ENCODE data around the gene CRACR2A.
A peak's percentile ranks its signal among the peaks of the same experiment; 100 is the strongest.

Gene CRACR2A

DNA sequence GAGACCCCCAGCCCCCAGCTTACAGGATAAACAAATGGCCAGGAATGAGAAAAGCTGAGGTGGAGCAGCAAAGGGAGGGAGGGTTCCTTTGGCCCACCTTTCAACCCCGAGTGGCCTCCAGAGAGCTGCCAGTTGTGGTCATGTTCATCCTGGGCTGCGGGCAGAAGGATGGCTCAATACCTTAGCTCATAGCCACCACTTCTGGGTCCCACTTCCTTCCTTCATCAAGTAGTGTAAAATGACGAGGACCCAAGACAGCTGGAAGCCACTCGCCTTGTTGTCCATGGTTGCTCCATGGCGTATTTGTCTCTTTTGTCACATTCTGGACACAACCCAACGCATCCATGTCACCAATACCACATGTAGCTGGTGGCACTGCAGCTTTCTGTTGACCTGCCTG lies 24.2 kb downstream of the CRACR2A start:
- no peak for DNase-seq (ENCODE audit: extremely low read depth, low read depth)

DNA sequence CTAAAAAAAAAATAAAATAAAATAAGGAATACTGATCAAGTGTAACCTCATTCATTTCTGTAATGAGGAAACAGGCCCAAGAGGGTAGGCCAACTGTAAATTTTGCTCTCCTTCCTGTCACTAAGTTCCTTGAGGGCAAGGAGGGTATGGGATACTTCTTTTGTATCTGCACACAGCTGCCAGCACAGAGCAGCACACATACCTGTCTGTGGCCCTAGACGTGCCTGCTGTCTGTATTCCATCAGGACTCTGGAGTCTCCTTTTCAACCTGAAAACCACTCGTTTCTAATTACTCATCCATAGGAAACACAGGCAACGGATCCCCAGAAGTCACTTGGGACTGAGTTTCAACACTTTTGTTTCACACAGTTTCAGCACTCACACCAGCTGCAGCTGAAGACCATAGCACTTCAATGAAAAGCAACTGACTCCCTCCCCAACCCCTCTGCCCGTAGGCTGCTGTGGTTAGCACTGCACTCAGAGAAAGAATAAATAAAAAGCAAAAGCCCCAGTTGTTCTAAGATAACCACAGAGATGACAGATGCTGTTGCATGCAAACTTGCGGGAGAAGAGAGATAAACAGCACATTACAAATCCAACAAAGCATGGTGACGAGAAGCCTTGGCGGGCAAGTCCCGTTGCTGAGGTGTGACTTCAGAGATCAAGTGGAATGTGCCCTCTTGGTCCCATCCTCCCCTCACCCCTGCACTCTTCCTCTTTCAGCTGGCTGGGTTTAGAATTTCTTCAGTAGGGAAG lies 24.9 kb downstream of the CRACR2A start:
- TF ChIP-seq, protein P1, sequence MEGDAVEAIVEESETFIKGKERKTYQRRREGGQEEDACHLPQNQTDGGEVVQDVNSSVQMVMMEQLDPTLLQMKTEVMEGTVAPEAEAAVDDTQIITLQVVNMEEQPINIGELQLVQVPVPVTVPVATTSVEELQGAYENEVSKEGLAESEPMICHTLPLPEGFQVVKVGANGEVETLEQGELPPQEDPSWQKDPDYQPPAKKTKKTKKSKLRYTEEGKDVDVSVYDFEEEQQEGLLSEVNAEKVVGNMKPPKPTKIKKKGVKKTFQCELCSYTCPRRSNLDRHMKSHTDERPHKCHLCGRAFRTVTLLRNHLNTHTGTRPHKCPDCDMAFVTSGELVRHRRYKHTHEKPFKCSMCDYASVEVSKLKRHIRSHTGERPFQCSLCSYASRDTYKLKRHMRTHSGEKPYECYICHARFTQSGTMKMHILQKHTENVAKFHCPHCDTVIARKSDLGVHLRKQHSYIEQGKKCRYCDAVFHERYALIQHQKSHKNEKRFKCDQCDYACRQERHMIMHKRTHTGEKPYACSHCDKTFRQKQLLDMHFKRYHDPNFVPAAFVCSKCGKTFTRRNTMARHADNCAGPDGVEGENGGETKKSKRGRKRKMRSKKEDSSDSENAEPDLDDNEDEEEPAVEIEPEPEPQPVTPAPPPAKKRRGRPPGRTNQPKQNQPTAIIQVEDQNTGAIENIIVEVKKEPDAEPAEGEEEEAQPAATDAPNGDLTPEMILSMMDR (IDR thresholded peaks at IDR 0.05; ENCODE audit: low read depth, low read length), result no peak
- peak; percentile 57 for DNase-seq (ENCODE audit: extremely low read depth, low read depth)

More for the DNA sequence above, 24.2 kb downstream of the CRACR2A start:
- TF ChIP-seq, protein P1 (IDR thresholded peaks at IDR 0.05; ENCODE audit: low read depth, low read length), result no peak

DNA sequence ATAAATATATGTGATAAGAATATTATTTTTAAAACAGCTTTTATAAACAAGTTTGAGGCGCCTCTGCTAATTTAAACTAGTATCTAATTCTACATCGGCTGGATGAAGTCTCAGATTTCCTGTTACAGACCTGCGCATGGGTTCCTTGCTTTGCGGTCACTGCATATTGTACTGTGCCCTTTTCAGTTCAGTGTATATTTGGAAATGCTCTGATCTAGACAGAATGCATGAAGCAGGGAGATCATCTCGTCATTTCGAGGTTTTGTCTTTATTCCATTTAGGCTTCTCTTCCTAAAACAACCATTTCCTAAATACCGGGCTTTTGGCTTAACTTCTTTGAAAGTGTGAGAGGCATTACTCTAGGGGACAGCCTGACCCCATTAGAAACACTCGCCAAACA lies 25.6 kb downstream of the CRACR2A start:
- DNase-seq (ENCODE audit: extremely low read depth, low read depth), result no peak
- TF ChIP-seq, protein P1 (IDR thresholded peaks at IDR 0.05; ENCODE audit: low read depth, low read length), result no peak

DNA sequence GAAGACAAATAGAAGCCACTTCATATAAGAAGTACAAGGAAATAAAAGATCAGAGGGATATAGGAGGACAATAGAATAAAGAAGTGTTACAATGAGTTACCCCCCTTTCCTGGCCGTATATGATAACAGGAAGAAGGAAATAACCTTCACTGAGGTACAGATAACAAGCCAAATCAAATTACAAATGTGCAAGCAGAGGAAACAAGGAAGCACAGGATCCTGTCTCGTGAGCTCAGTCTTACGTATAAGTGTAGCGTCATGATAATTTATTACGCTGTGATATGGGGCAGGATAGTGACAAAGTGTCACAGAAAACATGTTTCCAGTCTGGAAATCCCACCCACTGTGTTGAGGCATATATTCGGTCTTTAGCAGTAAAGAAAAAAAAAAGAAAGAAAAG lies 26.5 kb downstream of the CRACR2A start:
- no peak for DNase-seq (ENCODE audit: extremely low read depth, low read depth)
- TF ChIP-seq, protein P1 (IDR thresholded peaks at IDR 0.05; ENCODE audit: low read depth, low read length), result no peak

DNA sequence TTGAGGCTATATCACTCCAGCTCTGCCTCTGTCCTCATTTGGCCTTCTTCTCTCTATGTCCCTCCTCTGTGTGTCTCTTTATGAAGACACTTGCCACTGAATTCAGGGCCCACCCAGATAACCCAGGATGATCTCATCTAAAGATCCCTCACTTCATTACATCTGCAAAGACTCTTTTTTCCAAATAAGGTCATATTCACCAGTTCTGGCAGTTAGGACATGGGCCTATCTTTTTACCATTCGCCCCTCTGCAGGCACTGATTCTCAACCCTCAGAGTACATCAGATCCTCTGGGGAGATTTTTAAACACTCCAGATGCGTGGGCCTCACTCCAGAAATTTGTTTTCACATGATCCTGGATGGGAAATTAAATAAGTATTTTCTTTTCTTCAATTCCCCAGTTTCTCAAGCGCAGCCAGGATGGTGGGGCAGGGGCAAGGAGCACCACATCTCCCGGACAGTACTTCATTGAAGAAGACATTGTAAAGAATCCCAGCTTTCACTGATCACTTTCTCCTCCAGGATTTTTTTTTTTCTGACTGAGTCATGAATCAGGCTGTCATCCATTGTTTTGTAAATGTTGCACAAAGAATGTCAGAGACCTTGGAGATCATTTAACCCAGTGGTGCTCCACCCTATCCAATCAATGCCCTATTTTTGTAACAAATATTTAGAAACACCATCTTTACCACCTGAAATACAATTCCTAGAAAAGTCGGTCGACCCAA lies 27.4 kb downstream of the CRACR2A start:
- no peak for DNase-seq (ENCODE audit: extremely low read depth, low read depth)
- TF ChIP-seq, protein P1 (IDR thresholded peaks at IDR 0.05; ENCODE audit: low read depth, low read length), result no peak

DNA sequence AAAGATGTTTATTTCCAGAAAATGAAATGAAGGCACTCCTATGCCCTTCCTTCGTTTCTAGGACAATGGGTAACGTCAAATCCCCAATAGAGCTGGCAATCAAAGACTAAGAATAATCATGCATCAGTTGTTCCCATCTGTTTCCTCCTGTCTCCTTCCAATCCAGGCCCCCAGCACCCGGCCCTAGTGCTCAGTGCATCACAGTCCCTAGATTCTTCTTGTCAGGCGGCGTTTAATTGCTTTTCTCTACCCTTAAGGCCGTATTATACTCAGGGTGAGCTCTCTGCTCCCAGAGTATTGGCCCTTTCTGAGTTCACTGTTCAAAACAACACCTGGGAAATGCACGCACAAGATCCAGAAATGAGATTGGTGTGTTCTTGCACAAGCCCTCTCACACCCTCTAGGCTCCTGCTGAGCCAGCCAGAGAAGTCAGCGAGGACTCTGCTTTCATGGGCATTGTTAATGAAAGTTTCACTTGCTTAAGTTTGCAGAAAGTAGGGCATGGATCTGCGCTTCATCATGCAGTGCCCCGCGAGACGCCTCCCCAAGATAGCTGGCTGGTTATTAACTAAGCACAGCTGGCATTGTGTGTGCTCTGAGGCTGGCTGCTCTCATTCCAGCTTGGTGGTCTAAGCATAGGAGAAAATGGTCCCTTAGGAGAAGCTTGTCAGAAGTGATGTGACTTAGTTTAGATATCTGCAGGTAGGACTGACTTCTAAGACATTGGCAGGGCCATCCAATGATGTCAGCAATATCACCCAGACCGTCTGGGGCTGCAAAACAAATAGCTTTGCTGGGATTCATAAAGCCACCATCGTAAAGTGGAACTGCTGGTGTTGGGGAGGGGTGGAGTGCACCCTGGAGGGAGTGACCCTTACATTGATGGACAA lies 28.7 kb downstream of the CRACR2A start:
- TF ChIP-seq, protein P1 (IDR thresholded peaks at IDR 0.05; ENCODE audit: low read depth, low read length), result no peak
- DNase-seq (ENCODE audit: extremely low read depth, low read depth), result no peak
